Measurements from ENCODE around the gene TMEM200A.

GRCh38 chr6:130381012-130381411 lies 15.2 kb downstream of the TMEM200A start:
- no peak for TF ChIP-seq TBP (IDR thresholded peaks at IDR 0.05; ENCODE audit: low read depth, low read length)
- no peak for TF ChIP-seq NRF1 (IDR thresholded peaks at IDR 0.05; ENCODE audit: low read depth, low read length)
- TF ChIP-seq CTCF (IDR thresholded peaks at IDR 0.05; ENCODE audit: control extremely low read depth in 1 of 3, insufficient read depth in 1 of 3, low read depth in 1 of 3, low read length in 3 of 3) = no peak
- TF ChIP-seq EP300 (IDR thresholded peaks at IDR 0.05; ENCODE audit: borderline replicate concordance in 1 of 2, low read depth in 2 of 2, low read length in 2 of 2) = no peak
- TF ChIP-seq POLR2A (IDR thresholded peaks at IDR 0.05; ENCODE audit: control extremely low read depth in 1 of 2, low read depth in 2 of 2, low read length in 2 of 2) = no peak
- no peak for TF ChIP-seq GABPA (IDR thresholded peaks at IDR 0.05; ENCODE audit: borderline replicate concordance, insufficient read depth, low read length)
- TF ChIP-seq BRCA1 (IDR thresholded peaks at IDR 0.05; ENCODE audit: low read depth, low read length) = no peak
- TF ChIP-seq CBX8 (IDR thresholded peaks at IDR 0.05; ENCODE audit: borderline replicate concordance, low read depth, low read length) = no peak
- no peak for TF ChIP-seq EZH2 (IDR thresholded peaks at IDR 0.05; ENCODE audit: low read depth, low read length, severe bottlenecking)
- TF ChIP-seq SP1 (IDR thresholded peaks at IDR 0.05; ENCODE audit: low read depth, low read length) = no peak
